ENCODE measurements around the gene AZIN2.

AZIN2 gene

GRCh38 chr1:33158366-33158765, 77.4 kb downstream of the AZIN2 start:
- no peak for DNase-seq

GRCh38 chr1:33159577-33159976, 78.6 kb downstream of the AZIN2 start:
- DNase-seq, result no peak

- DNase-seq, result no peak
These were observed 80.2 kb downstream of the AZIN2 start for GRCh38 chr1:33161061-33161681.

- DNase-seq, result no peak
These were observed 81.2 kb downstream of the AZIN2 start for GRCh38 chr1:33162141-33162540.

DNA sequence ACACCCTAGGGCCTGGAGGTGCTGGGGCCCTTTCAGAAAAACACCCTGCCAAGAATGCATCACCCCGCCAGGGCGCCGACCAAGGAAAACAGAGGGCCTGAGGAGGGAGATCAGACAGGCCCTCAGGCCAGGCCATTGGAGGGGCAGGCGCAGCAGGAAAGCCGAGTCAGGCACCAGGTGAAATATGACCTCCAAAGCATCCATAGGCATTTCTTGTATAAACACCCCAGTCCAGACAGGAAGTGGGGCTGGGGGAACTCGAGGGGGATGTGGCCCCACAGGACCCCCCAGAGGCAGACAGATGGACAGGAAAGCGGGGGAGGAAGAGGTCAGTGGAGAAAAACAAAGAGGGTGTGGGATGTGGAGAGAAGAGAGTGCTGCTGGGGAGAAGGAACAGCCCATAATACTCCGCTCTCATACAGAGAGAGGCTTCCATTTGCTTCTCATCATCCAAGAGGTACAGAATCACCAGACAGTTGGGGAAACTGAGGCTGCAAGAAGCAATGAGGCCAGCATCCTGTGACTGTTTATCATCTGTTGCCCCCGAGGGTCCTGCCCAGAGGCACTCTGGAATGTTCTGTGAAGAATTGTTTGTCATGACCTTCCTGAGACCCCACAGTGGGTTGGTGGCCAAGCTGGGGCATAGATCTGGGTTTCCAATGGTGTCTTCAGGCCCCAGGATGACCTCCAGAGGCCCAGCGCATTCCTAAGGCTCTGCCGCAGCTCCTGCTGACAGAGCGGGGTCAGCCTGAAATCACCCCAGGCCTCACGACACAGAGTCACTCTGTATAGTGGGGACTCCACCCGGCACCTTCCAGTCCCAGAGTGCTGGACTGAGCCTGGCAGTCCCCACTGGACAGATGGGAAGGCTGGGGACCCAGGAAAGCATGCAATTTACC, 82.9 kb downstream of the AZIN2 start:
- DNase-seq, result no peak

DNA sequence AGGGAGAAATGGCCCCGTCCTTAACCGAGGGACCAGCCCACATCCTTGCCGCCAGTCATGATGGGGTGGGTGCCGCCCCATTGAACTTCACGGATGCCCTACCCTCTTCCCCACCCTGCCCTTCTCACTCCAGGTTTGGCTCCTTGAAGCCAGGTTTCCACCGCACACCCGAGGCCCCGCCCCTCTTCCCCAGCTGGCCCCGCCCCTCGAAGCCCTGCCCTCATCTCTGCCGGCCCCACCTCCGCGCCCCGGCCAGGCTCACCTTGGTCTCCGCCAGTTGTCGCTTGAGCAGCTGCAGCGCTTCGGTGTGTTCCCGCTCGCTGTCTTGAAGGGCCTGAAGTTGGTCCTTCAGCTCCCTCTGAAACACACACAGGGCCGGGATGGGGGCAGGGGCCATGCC, 84.3 kb downstream of the AZIN2 start:
- no peak for DNase-seq

DNA sequence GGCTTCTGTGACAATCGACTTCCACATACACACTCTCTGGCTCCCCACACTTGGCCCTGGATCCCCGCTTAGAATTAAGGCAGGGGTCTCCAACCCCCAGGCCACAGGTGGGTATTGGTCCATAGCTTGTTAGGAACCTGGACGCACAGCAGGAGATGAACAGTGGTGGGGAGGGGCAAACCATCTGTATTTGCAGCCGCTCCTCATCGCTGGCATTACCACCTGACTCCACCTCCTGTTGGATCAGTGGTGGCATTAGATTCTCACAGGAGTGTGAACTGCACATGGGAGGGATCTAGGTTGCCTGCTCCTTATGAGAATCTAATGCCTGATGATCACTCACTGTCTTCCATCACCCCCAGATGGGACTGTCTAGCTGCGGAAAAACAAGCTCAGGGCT, 84.9 kb downstream of the AZIN2 start:
- no peak for DNase-seq

- no peak for DNase-seq
These were observed 86.9 kb downstream of the AZIN2 start for GRCh38 chr1:33167650-33168447.

- no peak for DNase-seq
These were observed 87.8 kb downstream of the AZIN2 start for GRCh38 chr1:33168556-33169289.

DNA sequence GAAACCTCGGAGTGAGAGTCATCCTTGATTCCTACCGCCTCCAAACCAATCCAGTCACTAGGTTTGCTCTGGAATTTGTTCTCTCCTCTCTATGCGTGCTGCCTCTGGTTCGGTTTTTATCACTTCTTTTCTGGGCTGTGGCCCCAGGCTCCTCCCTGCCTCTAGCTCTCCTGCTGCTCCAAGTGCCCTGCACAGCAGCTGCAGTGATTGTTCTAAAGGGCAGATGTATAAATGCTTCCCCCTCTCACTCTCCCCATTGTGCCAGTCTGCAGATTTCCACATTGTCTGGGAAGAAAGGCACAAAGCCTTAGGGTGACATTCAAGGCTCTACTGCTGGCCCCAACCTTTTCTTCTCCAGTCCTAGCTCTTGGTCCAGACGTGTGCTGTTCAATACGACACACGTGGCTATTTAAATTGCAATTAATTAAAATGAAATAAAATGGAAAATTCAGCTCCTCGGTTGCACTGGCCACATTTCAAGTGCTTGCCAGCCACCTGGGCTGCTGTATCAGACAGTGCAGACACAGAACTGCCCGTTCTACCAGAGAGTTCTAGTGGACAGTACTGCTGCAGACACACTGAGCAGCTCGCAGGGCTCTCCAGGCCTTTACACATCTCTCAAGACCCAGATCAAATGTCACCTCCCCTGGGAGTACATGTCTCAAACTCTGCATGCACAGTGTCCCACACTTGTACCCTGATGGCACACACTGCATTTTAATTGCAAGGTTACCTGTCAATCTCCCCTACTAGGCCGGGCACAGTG, 88.5 kb downstream of the AZIN2 start:
- DNase-seq, result no peak
